ENCODE results near the gene SNCB. TPM values are rescaled to one million over a fixed set of nuclear protein-coding genes. Genes with fewer than 3 reads are reported as not detected.

The SNCB gene
- total and polyA plus RNA-seq, 4 donors, result 0.02 TPM; not detected in 3

- Histone ChIP-seq H3K27me3 (ENCODE audit: control insufficient read depth in 3 of 3, insufficient read depth in 3 of 3, low read length in 2 of 3) (peaks cover 12 to 69% (median 57%) of the 10 kb centered on the region in 3 donors), H3K9me3 (ENCODE audit: control insufficient read depth in 4 of 4, insufficient read depth in 3 of 4, low read length in 3 of 4) (peaks cover 0 to 4% (median 0%) of the 10 kb centered on the region in 4 donors)
- 68 to 75% methylated on average over 7 of the region's 7 CpGs for WGBS, 2 donors
Observed at GRCh38 chr5:176631383-176632200, 1.3 kb upstream of the SNCB start.

GRCh38 chr5:176630681-176631222, 418 bp upstream of the SNCB start:
- H3K4me1 ChIP-seq (ENCODE audit: control insufficient read depth in 5 of 5, insufficient read depth in 5 of 5, low read length in 5 of 5), result peaks cover 0 to 10% (median 4%) of the 10 kb centered on the region in 5 donors
- no peaks in the 10 kb centered on the region for H3K36me3 ChIP-seq (ENCODE audit: control insufficient read depth in 4 of 4, insufficient read depth in 4 of 4, low read length in 4 of 4)
- H3K27me3 ChIP-seq (ENCODE audit: control insufficient read depth in 3 of 3, insufficient read depth in 3 of 3, low read length in 2 of 3), result peaks cover 16 to 77% (median 61%) of the 10 kb centered on the region in 3 donors
- H3K9me3 ChIP-seq (ENCODE audit: control insufficient read depth in 4 of 4, insufficient read depth in 3 of 4, low read length in 3 of 4), result peaks cover 0 to 6% (median 0%) of the 10 kb centered on the region in 4 donors
- 5 to 8% methylated on average over 20 of the region's 20 CpGs for WGBS, 2 donors
- TF ChIP-seq CTCF (IDR thresholded peaks at IDR 0.05; ENCODE audit: control extremely low read depth, extremely low read depth), result no peak
- H3K4me3 ChIP-seq, result no peak overlapping the region
- no peak overlapping the region for H3K27ac ChIP-seq (ENCODE audit: low read depth in 1 of 2, low read length in 1 of 2)
- no peak overlapping the region for H3K9ac ChIP-seq (ENCODE audit: insufficient read depth in 1 of 2, low read length in 2 of 2)
- DNase-seq, result no peak
- ATAC-seq (ENCODE audit: insufficient read depth, low FRiP score), result no peak

More at GRCh38 chr5:176631383-176632200, 1.3 kb upstream of the SNCB start:
- H3K36me3 ChIP-seq (ENCODE audit: control insufficient read depth in 4 of 4, insufficient read depth in 4 of 4, low read length in 4 of 4), result no peaks in the 10 kb centered on the region
- H3K4me1 ChIP-seq (ENCODE audit: control insufficient read depth in 5 of 5, insufficient read depth in 5 of 5, low read length in 5 of 5), result peaks cover 0 to 10% (median 4%) of the 10 kb centered on the region in 5 donors
- H3K27ac ChIP-seq (ENCODE audit: low read depth in 1 of 2, low read length in 1 of 2), result no peak overlapping the region
- H3K4me3 ChIP-seq, result no peak overlapping the region
- no peak for ATAC-seq (ENCODE audit: insufficient read depth, low FRiP score)
- TF ChIP-seq CTCF (IDR thresholded peaks at IDR 0.05; ENCODE audit: control extremely low read depth, extremely low read depth), result no peak
- DNase-seq, result no peak
- no peak overlapping the region for H3K9ac ChIP-seq (ENCODE audit: insufficient read depth in 1 of 2, low read length in 2 of 2)

GRCh38 chr5:176629317-176629852, 949 bp downstream of the SNCB start:
- Histone ChIP-seq H3K27me3 (ENCODE audit: control insufficient read depth in 3 of 3, insufficient read depth in 3 of 3, low read length in 2 of 3) (peaks cover 16 to 87% (median 64%) of the 10 kb centered on the region in 3 donors), H3K27ac (ENCODE audit: low read depth in 1 of 2, low read length in 1 of 2) (no peak overlapping the region), H3K9ac (ENCODE audit: insufficient read depth in 1 of 2, low read length in 2 of 2) (no peak overlapping the region), H3K4me3 (no peak overlapping the region), H3K9me3 (ENCODE audit: control insufficient read depth in 4 of 4, insufficient read depth in 3 of 4, low read length in 3 of 4) (peaks cover 0 to 2% (median 0%) of the 10 kb centered on the region in 4 donors), H3K4me1 (ENCODE audit: control insufficient read depth in 5 of 5, insufficient read depth in 5 of 5, low read length in 5 of 5) (peaks cover 0 to 10% (median 4%) of the 10 kb centered on the region in 5 donors), H3K36me3 (ENCODE audit: control insufficient read depth in 4 of 4, insufficient read depth in 4 of 4, low read length in 4 of 4) (no peaks in the 10 kb centered on the region)
- ATAC-seq (ENCODE audit: insufficient read depth, low FRiP score) (no peak), DNase-seq (no peak)
- 9% methylated on average over 28 to 34 of the region's 34 CpGs for WGBS, 2 donors
- TF ChIP-seq CTCF (IDR thresholded peaks at IDR 0.05; ENCODE audit: control extremely low read depth, extremely low read depth), result no peak
